DMS 273 (cell line): ENCODE results near the gene NPAS3.
A peak's percentile ranks its signal among the peaks of the same experiment; 100 is the strongest.

ENCODE experiments used
- DNase-seq: peaks from one replicate; lab custom pipeline; 2025; ENCODE audit not compliant: unreplicated experiment; lab: John Stamatoyannopoulos, UW

The NPAS3 gene

DNA sequence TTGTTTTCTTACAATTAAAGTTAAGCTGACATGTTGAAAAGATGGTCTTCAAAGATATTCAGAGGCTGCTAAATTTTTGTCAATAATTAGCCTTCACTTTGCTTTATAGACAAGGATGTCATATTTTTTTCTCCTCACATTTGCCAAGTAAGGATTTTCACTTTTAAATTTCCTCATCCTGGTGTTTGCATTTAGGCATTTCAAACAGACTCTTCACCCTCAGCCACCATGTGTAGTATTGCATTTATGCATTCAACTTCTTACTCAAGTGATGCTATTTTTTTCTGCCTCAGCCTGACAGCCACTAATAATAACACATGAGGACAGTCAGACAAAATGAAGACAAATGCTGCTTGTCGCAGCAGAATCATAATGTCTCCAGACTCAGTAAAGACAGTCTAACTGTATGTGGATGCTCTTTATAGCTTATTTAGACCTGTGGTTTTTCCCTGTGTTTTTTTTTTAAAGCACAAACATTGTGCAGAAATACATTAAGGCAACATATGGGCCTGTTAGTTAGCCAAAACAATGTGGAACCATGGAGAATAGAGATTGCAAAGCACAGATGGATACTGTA is 481.5 kb downstream of the NPAS3 start:
- peak; percentile 3 for DNase-seq

DNA sequence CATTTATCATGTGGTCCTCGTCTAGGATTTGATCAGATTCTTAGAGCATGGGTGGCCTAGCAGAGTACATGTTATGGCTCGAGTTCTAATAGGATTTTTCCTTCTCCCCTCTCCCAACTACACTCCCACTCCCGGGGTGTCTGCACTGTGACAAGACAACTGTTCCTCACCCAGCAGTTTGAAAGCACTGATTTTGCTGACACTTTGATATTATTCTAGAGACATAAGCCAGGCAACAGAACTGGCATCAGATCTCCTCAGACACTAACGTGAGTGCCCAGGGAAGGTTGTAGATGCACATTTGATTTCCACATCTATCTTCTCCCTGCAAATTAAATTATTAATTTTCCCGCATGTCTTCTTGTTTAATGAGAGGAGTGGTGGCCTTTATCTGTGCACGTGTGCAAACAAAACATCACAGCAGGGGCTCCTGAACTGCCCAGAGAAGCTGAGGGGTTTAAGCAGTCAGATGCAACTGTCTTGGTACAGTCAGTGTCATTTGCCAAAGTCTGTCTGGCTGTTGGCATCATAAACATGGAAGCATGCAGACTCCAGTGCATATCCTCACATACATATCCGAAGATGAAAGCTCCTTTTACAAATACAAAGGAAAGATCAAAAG is 491.8 kb downstream of the NPAS3 start:
- no peak for DNase-seq

GRCh38 chr14:33432407-33433023 is 493.8 kb downstream of the NPAS3 start:
- peak; percentile 55 for DNase-seq

GRCh38 chr14:33433396-33433795 is 494.7 kb downstream of the NPAS3 start:
- no peak for DNase-seq

- DNase-seq: no peak
These were observed 497.4 kb downstream of the NPAS3 start for GRCh38 chr14:33435911-33436689.

- no peak for DNase-seq
These were observed 503.0 kb downstream of the NPAS3 start for GRCh38 chr14:33441633-33442032.

- DNase-seq: no peak
These were observed 505.5 kb downstream of the NPAS3 start for GRCh38 chr14:33444136-33444535.

DNA sequence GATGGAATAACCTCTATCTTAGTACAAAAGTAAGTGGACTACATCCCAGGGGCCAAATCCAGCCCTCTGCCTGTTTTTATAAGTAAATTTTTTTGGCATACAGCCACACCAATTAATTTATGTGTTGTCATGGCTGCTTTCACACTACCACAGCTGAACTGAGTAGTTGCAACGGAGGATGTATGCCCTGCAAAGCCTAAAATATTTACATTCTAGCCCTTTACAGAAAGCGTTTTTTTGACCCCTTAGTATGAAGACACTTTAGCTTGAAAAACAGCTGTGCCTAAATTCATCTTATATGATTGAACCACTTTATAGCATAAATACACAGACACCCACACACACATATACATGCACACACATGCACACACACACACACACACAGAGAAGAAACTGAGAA is 510.6 kb downstream of the NPAS3 start:
- DNase-seq: no peak

DNA sequence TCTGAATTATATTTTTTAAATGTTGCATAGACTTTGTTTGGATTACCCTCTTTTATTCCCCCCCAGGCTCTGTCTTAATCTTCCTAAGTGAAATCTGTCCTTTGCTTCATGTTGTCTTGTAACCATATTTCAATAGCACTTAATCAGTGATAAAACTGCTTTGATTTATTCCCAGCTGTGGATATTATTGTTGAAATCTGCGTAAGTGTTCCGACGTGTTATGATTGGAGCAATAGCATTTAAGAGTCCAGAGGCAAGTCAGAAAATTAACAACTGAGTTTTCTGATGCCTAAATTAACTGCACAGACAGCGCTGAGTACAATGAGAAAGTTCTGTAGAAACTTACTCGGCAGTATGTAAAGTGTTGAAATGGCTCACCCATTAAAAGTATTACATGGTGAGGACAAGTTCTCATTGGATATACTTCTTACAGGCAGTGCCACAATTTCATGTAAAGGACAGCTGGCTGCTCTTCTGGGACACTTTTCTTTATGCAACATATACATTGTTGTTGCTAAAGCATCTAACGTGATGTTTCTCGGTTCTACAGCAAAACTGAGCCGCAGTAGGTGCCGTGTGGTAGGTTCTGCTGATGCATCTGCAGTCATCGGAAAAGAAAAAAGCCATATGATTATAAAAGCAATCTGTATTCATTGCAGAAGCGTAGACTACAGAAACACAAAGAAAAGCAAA is 511.2 kb downstream of the NPAS3 start:
- no peak for DNase-seq

GRCh38 chr14:33450416-33450815 is 511.7 kb downstream of the NPAS3 start:
- DNase-seq: no peak

DNA sequence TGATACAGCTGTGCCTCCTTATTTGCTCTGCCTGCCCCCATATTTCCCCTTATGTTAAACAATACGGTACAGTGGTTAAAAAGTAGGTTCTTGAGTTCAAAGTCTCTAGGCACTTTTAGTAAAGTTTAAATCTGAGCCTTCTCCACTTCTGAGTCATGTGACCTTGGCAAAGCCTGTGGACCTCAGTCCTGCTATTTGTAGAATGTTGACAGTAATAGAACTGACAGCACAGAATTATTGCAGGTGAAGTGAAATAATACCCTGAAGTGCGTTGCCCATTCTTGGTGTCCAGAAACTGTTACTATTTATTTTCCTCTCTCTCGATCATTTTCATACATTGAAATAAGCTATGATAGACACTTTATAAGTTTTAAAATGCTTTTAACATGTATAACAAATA is 512.5 kb downstream of the NPAS3 start:
- DNase-seq: no peak

DNA sequence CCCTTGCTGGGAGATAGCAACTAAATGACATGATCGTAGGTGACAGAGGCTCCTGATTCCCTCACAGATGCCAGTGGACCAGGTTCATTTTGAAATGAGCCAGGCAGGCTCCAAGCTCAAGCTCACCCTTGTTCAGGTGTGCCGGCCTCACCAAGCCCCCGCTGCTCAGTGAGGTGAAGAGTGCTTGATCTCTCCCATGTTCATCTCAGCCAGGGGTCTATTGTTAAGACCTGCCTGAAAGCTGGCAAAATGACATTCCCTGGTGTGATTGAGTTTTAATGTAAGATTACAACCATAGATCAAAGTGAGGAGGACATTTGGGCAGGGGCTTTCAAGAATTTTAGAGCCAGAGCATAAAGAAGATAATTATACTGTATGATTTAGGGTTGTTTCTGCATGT is 514.3 kb downstream of the NPAS3 start:
- DNase-seq: no peak

DNA sequence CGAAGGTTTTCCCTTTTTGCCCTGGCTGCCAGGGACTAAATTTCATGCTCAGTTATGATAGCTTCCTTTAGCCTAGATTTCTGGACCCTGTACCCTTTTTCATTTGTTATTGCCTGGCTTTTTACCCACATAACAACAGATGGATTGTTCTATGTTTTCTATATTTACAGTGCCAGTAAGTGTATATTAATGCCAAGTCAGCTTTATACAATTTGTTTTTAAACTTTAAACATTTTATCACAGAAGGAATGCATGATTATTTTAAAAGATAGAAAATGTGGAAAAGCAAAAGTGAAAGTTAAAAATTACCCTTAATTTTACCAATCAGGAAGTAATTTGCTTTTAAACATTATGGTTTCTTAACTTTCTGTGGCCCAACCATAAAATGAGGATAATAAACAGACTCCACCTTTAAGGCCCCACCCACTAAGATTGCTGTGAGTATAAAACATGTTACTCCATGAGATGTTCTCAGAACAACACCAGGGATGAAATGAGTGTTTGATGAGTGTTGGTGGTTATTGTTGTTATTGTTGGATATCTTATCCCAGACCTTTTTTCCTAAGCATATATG is 515.4 kb downstream of the NPAS3 start:
- DNase-seq: no peak

GRCh38 chr14:33454707-33455106 is 516.0 kb downstream of the NPAS3 start:
- DNase-seq: no peak

DNA sequence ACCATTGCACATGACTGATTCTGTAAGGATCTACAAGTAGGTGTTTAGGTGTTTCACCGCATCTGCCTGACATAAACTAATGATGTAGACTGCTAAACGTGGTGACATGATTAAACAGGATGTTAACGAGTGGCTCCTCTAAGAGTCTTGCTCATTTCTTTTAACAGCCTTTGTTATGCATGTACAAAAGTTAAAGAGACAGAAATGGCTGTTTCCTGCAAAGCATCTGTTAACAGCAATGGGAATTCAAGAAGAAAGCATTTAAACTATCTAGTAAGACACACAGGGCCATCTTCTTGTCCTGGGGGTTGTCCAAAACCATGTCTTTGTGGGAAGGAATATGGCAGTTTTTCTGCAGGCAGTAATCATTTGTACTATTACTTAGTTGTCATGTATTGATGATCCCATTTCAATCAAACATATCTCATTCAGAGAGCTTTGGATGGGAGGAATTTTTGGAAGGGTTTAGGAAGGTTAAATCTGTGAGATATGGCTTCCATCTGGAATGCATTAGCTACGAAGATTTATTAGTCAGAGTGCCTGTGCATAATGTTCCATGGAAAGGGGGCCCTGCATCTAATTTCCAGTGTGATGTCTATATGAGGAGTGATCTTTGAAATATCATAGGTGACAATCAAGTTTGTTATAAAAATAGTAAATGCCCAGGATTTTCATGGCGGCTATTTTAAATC is 517.1 kb downstream of the NPAS3 start:
- DNase-seq: no peak

DNA sequence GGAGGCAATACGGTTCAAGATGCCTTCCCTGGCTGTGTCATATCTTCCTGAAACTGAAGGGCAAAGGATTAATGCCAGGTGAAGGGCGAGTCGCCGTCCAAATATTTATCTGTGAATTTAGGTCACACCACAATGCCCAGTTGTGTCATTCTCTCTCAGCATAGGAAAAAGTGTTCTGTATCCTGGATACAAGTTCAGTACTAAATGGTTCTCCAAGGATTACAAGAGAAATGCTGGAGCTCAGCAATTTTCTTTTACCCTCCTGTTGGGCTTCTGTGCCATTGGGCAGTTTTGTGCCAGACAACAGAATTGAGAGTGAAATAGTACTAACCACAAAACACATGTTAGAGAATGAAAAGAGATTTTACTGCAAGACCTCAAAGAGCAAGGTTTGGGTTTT is 518.3 kb downstream of the NPAS3 start:
- DNase-seq: no peak

- peak; percentile 36 for DNase-seq
These were observed 518.9 kb downstream of the NPAS3 start for GRCh38 chr14:33457617-33458016.

DNA sequence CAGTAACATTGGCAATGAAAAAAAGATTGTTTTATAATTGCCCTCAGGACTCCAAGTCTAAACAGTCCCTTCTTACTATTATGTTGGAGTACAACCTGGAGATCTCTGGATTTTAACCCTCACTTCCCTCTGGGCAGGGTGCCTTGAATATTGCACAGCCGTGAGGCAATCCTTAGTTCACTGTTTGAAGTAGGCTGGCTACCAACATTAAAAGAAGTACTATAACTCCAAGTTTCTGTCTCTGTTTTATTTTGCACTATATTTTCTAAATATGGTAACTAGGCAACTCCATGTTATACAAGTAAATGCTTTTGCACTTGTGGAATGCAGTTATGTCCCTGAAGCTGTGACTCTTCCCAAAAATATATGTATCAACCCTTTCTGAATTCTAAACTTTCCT is 521.5 kb downstream of the NPAS3 start:
- no peak for DNase-seq

DNA sequence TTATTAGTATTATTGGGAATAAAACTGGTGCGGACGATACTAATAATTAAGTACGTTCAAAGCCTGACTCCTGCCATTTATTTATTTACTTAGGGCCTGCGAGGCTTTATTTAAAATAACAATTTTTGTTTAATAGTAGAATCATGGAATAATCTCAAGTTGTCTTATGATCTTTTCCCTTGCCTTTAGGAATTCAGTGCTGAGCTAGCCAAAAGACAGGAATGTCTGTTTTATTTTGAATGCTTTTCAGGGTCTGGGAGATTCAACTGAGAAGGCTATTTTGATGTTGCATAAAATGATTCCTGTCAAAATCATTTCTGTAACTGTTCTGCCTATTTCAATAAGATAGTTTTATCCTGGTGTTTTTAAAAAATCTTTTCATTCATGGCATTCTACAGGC is 522.4 kb downstream of the NPAS3 start:
- no peak for DNase-seq

DNA sequence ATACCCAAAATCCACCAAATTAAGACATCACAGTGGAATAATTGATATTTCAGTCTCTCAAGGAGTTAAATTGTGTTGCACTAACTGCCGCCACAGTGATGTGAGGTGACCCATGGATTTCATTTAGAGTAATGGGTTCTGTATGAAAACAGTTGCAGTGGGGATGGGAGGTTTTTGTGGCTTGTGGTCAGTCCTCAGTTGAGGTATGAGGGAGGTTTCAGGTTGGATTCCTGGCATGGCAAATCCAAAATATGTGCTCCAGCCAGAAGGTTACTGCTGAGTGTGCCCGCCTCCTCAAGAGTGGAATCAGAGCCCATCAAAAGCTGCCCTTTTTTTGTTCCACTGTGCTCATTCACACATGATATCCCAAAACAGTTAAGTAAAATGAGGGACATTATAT is 525.1 kb downstream of the NPAS3 start:
- no peak for DNase-seq
